NT2/D1 (cell line): ENCODE measurements around the gene TMEM59L.

Source experiments
- DNase-seq: peaks from one replicate; pipeline ENCODE4 v3.0.0-alpha.2; 2011; ENCODE audit warnings: low read depth, low spot score
- H3K27me3 ChIP-seq: 2 replicates; pipeline ENCODE4 v1.6.0; 2011; ENCODE audit warnings: mild to moderate bottlenecking; ENCODE audit not compliant: insufficient read length, insufficient read depth
- H3K36me3 ChIP-seq: 2 replicates; pipeline ENCODE4 v1.6.1; 2011; ENCODE audit warnings: mild to moderate bottlenecking, low read length, mixed read lengths; ENCODE audit not compliant: insufficient read depth, insufficient read length
- H3K4me1 ChIP-seq: 2 replicates; pipeline ENCODE4 v1.5.1; 2011; ENCODE audit not compliant: insufficient read depth, insufficient read length
- H3K4me3 ChIP-seq: 2 replicates; pipeline ENCODE4 v1.5.1; 2011; ENCODE audit warnings: low read depth; ENCODE audit not compliant: insufficient read length
- H3K9ac ChIP-seq: 2 replicates; pipeline ENCODE4 v1.6.0; 2011; ENCODE audit warnings: low read depth; ENCODE audit not compliant: insufficient read length
- H3K9me3 ChIP-seq: 2 replicates; pipeline ENCODE4 v1.5.1; 2011; ENCODE audit warnings: mild to moderate bottlenecking, low read length; ENCODE audit not compliant: insufficient read depth
- SUZ12 ChIP-seq: IDR thresholded peaks from 2 replicates; pipeline ENCODE4 v1.6.1; 2011; ENCODE audit not compliant: insufficient read length, insufficient read depth; ENCODE audit errors: extremely low read depth
- YY1 ChIP-seq: IDR thresholded peaks from 2 replicates; pipeline ENCODE4 v1.6.1; 2011; ENCODE audit not compliant: insufficient read length, insufficient read depth
- ZNF274 ChIP-seq: IDR thresholded peaks from 2 replicates; pipeline ENCODE4 v1.6.1; 2011; ENCODE audit warnings: mild to moderate bottlenecking, low read depth, low read length

TMEM59L gene

GRCh38 chr19:18620902-18621301 is 8.2 kb downstream of the TMEM59L start:
- TF ChIP-seq SUZ12 (no peak), YY1 (no peak), ZNF274 (no peak)
- Histone ChIP-seq H3K36me3 (no peaks in the 10 kb centered on the region), H3K27me3 (peaks cover 11% of the 10 kb centered on the region), H3K9ac (no peak overlapping the region), H3K4me1 (peaks cover 11% of the 10 kb centered on the region), H3K9me3 (peaks cover 4% of the 10 kb centered on the region; the same call in 1 of the 2 replicates), H3K4me3 (no peak overlapping the region)
- DNase-seq: no peak

GRCh38 chr19:18626906-18627305 is 14.2 kb downstream of the TMEM59L start:
- TF ChIP-seq ZNF274 (no peak), YY1 (no peak), SUZ12 (no peak)

GRCh38 chr19:18629166-18630088 is 16.8 kb downstream of the TMEM59L start:
- H3K9me3 ChIP-seq: no peaks in the 10 kb centered on the region
- H3K4me3 ChIP-seq: no peak overlapping the region
- TF ChIP-seq SUZ12 (no peak), YY1 (no peak), ZNF274 (no peak)
- no peaks in the 10 kb centered on the region for H3K36me3 ChIP-seq
- H3K27me3 ChIP-seq: peaks cover 3% of the 10 kb centered on the region
- no peak for DNase-seq
- H3K9ac ChIP-seq: no peak overlapping the region
- peaks cover 5% of the 10 kb centered on the region for H3K4me1 ChIP-seq

More at GRCh38 chr19:18626906-18627305, 14.2 kb downstream of the TMEM59L start:
- peaks cover 3% of the 10 kb centered on the region for H3K4me1 ChIP-seq
- H3K36me3 ChIP-seq: no peaks in the 10 kb centered on the region
- no peaks in the 10 kb centered on the region for H3K9me3 ChIP-seq
- no peak overlapping the region for H3K9ac ChIP-seq
- no peak overlapping the region for H3K4me3 ChIP-seq
- DNase-seq: no peak
- H3K27me3 ChIP-seq: peaks cover 3% of the 10 kb centered on the region

- Histone ChIP-seq H3K9me3 (no peaks in the 10 kb centered on the region), H3K4me3 (no peak overlapping the region), H3K4me1 (peaks cover 14% of the 10 kb centered on the region), H3K27me3 (peaks cover 17% of the 10 kb centered on the region), H3K9ac (no peak overlapping the region), H3K36me3 (no peaks in the 10 kb centered on the region)
- DNase-seq: no peak
- TF ChIP-seq ZNF274 (no peak), SUZ12 (no peak), YY1 (no peak)
These were observed 20.7 kb downstream of the TMEM59L start for GRCh38 chr19:18633321-18633720.

- Histone ChIP-seq H3K27me3 (peaks cover 15% of the 10 kb centered on the region), H3K36me3 (no peaks in the 10 kb centered on the region), H3K9ac (no peak overlapping the region), H3K4me3 (no peak overlapping the region), H3K4me1 (peaks cover 14% of the 10 kb centered on the region), H3K9me3 (no peaks in the 10 kb centered on the region)
- TF ChIP-seq ZNF274: no peak
- TF ChIP-seq SUZ12: no peak
- no peak for TF ChIP-seq YY1
- DNase-seq: no peak
These were observed 22.1 kb downstream of the TMEM59L start for GRCh38 chr19:18634612-18635297.

- no peaks in the 10 kb centered on the region for H3K9me3 ChIP-seq
- no peaks in the 10 kb centered on the region for H3K36me3 ChIP-seq
- TF ChIP-seq SUZ12: no peak
- no peak for TF ChIP-seq ZNF274
- TF ChIP-seq YY1: no peak
- no peak for DNase-seq
- peaks cover 14% of the 10 kb centered on the region for H3K27me3 ChIP-seq
- H3K4me3 ChIP-seq: no peak overlapping the region
- peaks cover 14% of the 10 kb centered on the region for H3K4me1 ChIP-seq
- H3K9ac ChIP-seq: no peak overlapping the region
These were observed 23.1 kb downstream of the TMEM59L start for GRCh38 chr19:18635831-18636182.

- Histone ChIP-seq H3K4me3 (peak overlapping the region; percentile 27), H3K4me1 (peaks cover 14% of the 10 kb centered on the region), H3K9me3 (no peaks in the 10 kb centered on the region), H3K36me3 (no peaks in the 10 kb centered on the region), H3K9ac (peak overlapping the region; percentile 39), H3K27me3 (peaks cover 14% of the 10 kb centered on the region)
- no peak for TF ChIP-seq ZNF274
- no peak for TF ChIP-seq SUZ12
- no peak for TF ChIP-seq YY1
- DNase-seq: peak; percentile 94
These were observed 23.7 kb downstream of the TMEM59L start for GRCh38 chr19:18636183-18636968.
